Stimulated activated memory B cell treated with anti-CD40 and anti-IgM and Interleukin-4, amounts not matched to agents 10 μg/mL and 1 μg/mL and 100 μg/mL, for 72 hours (primary cell): ENCODE results near the gene SUFU.

Source experiments
- ATAC-seq: fragments of 150-1000 bp; cut with Tn5 transposase; 2 replicates; pipeline ENCODE4 v1.10.0; 2021
- H3K27ac Mint-ChIP-seq: one replicate; pipeline ENCODE4 v1.8.0; 2022; ENCODE audit warnings: mild to moderate bottlenecking, mixed read lengths
- H3K27me3 Mint-ChIP-seq: one replicate; pipeline ENCODE4 v1.8.0; 2022; ENCODE audit warnings: mixed read lengths
- H3K36me3 Mint-ChIP-seq: one replicate; pipeline ENCODE4 v1.8.0; 2022; ENCODE audit warnings: mixed read lengths
- H3K4me1 Mint-ChIP-seq: one replicate; pipeline ENCODE4 v1.8.0; 2022; ENCODE audit warnings: mixed read lengths
- H3K4me3 Mint-ChIP-seq: one replicate; pipeline ENCODE4 v1.8.0; 2022; ENCODE audit warnings: mild to moderate bottlenecking, moderate library complexity, mixed read lengths
- H3K9me3 Mint-ChIP-seq: one replicate; pipeline ENCODE4 v1.8.0; 2022; ENCODE audit warnings: mixed read lengths

SUFU gene

DNA sequence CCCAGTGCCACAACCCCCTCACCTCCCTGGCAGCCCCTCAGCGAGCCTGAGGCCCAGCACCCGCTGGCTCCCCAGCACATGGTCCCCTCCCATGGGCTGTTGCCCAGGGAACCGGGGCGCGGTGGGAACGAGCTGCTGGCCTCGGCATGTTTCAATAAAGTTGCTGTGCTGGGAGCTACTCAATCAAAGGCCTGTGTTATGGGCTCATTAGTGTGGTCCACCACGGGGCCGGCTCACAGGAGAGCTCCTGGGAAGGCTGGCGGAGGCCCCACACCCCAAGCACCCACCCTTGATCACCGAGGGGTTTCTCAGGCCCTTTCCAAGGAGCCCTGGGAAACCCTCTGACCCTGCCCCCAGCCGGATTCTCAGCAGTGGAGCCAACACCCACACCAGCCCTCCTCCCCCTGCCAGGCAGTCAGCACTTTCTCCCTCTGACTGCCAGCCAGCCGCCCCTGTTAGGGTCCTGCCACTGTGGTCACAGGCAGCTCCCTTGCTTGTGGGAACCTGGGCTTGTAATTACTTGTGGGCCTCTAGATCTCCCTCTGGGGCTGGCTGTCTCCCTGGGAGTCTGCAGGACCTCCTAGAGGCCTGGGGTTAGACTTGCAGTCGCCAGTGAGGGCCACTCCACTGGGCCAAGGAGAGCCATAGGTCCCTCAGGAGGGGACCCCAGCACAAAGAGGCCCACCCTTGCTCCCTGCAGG is 115.7 kb downstream of the SUFU start:
- H3K4me1 Mint-ChIP-seq: no peaks in the 10 kb centered on the region
- H3K36me3 Mint-ChIP-seq: peaks cover 36% of the 10 kb centered on the region
- no peaks in the 10 kb centered on the region for H3K27me3 Mint-ChIP-seq
- no peak overlapping the region for H3K27ac Mint-ChIP-seq
- no peak for ATAC-seq
- H3K4me3 Mint-ChIP-seq: no peak overlapping the region
- no peaks in the 10 kb centered on the region for H3K9me3 Mint-ChIP-seq

DNA sequence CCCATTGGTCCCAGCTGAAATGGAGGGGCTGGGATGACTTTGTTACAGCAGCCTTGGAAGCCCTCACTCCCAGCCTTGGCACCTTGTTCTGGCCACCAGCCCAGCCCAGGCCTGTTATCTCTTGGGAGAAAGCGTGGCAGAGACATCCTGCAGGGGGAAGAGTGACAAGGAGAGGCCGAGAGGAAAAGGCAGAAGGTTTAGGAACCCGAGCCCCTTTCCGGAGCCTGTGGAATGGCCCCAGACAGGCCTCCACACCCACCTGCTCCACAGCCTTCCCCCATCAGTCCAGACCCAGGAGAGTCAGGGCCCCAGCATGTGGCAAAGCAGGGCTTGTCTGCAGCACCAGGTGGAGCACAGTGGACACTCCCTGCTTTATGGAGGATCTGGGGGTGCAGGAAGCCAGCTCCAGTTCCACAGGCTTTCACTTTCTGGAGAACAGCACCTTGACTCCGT is 116.4 kb downstream of the SUFU start:
- H3K27me3 Mint-ChIP-seq: no peaks in the 10 kb centered on the region
- peaks cover 36% of the 10 kb centered on the region for H3K36me3 Mint-ChIP-seq
- H3K9me3 Mint-ChIP-seq: no peaks in the 10 kb centered on the region
- H3K27ac Mint-ChIP-seq: no peak overlapping the region
- H3K4me3 Mint-ChIP-seq: no peak overlapping the region
- ATAC-seq: no peak
- H3K4me1 Mint-ChIP-seq: peaks cover 6% of the 10 kb centered on the region

DNA sequence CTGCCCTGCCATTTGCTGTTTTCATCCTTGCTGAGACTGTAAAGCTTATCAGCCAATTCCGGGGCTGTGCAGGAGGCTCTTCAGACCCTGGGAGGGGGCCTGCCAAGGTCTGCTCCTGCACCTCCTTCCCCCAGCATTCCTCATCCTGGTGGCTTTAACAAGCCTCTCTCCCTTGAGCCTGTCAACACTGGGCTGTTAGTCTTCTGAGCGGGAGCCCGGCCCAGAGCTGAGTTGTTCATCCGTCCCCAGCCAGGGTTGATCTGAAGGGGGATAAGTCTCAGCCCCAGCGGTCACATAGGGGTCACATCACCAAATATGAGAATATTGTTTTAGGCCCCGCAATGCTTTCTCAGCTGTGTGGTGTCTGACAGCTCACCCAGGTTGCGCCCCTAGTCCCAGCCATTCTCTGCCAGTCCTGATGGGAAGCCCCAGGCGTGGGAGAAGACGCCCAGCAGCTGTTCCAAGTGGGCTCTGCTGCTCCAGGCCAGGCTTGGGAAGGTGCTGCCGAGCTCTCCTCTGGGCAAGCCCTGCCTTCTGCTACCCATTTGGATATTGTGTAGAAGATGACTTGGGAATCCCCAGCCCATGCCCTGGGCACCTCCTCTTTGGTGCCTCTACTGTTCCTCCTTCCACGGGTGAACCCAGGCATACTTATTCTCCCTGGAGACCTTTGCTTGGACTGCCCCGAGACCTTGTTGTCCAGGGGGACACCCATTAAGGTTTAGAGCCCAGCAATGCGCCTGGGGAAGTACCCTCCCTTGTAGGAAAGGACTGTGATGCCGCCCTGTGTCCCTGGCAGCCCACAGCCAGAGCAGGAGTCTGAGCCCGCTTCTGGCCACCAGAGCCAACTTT is 117.0 kb downstream of the SUFU start:
- Mint-ChIP-seq H3K9me3 (no peaks in the 10 kb centered on the region), H3K4me3 (no peak overlapping the region), H3K36me3 (peaks cover 36% of the 10 kb centered on the region), H3K27me3 (no peaks in the 10 kb centered on the region), H3K27ac (no peak overlapping the region), H3K4me1 (peaks cover 12% of the 10 kb centered on the region)
- no peak for ATAC-seq

GRCh38 chr10:102621443-102622325 is 117.9 kb downstream of the SUFU start:
- H3K27me3 Mint-ChIP-seq: no peaks in the 10 kb centered on the region
- H3K36me3 Mint-ChIP-seq: peaks cover 34% of the 10 kb centered on the region
- ATAC-seq: no peak
- H3K27ac Mint-ChIP-seq: no peak overlapping the region
- no peaks in the 10 kb centered on the region for H3K9me3 Mint-ChIP-seq
- H3K4me3 Mint-ChIP-seq: no peak overlapping the region
- peaks cover 18% of the 10 kb centered on the region for H3K4me1 Mint-ChIP-seq

- H3K4me1 Mint-ChIP-seq: peaks cover 18% of the 10 kb centered on the region
- no peaks in the 10 kb centered on the region for H3K9me3 Mint-ChIP-seq
- H3K4me3 Mint-ChIP-seq: no peak overlapping the region
- no peak overlapping the region for H3K27ac Mint-ChIP-seq
- H3K36me3 Mint-ChIP-seq: peaks cover 22% of the 10 kb centered on the region
- no peak for ATAC-seq
- no peaks in the 10 kb centered on the region for H3K27me3 Mint-ChIP-seq
Observed at GRCh38 chr10:102624094-102624493, 120.3 kb downstream of the SUFU start.

DNA sequence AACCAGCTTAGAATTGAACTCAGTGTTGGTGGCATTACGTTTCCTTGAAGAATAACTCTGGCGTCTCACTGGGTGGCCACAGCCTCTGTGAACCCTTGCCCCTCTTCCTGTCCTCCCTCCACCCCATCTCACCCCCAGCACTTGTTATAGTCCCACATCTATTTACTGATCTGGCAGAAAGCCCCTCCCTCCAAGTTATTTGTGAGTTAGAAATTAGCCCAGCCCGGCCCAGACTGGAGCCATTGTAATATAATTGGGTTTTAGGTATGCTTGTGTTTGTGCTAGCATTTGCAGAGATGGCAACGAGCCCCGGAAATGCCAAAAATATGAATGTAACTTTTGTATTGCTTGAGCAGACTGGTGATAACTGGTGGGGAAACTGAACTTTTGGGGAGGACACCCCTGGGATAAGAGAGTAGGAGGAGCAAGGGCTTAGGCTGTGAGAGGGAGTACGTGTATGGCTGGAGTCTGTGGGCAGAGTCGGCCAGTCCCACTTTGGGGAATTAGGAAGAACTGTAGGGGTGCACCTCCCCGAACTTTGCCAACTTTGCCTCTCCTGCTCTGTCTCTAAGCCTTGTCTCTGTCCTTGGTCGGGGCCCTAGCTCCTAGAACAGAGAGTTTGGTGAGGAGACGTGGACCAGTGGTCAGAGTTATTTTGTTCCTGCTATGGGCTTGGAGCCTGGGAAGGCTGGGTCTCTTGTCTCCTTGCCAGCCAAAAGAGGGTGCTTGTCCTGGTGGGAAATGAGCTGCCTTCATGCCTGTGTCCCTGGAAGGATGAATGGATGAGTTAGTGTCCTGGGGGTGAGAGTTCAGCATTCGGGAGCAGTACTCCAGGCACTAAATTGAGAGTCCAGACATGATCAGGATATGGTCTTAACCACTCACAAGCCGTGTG is 121.2 kb downstream of the SUFU start:
- Mint-ChIP-seq H3K27ac (no peak overlapping the region), H3K36me3 (peaks cover 13% of the 10 kb centered on the region), H3K27me3 (no peaks in the 10 kb centered on the region), H3K9me3 (no peaks in the 10 kb centered on the region), H3K4me1 (peaks cover 18% of the 10 kb centered on the region), H3K4me3 (no peak overlapping the region)
- no peak for ATAC-seq

GRCh38 chr10:102626026-102626685 is 122.4 kb downstream of the SUFU start:
- no peak overlapping the region for H3K27ac Mint-ChIP-seq
- H3K36me3 Mint-ChIP-seq: peaks cover 21% of the 10 kb centered on the region
- H3K9me3 Mint-ChIP-seq: no peaks in the 10 kb centered on the region
- H3K4me1 Mint-ChIP-seq: peaks cover 18% of the 10 kb centered on the region
- H3K4me3 Mint-ChIP-seq: no peak overlapping the region
- no peaks in the 10 kb centered on the region for H3K27me3 Mint-ChIP-seq
- no peak for ATAC-seq

DNA sequence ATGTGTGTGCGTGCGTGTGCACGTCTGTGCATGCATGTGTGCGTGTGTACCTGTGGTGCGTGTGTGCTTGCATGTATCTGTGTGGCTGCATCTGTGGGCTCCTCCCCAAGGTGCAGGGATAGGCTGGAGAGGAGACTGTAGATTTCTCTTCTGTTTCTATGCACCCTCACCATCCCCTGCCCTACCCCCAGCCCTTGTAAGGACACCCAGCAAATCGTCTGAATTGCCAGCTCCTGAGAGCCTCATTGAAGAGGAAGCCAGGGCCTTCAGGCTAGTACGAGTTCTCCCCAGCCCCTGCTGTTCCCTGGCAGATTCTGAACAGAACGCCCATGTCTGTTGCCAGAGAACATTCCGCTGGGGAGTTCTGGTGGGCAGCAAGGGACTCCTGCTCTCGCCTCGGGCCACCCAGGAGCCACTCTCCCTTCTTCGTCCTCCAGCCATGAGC is 123.5 kb downstream of the SUFU start:
- peaks cover 25% of the 10 kb centered on the region for H3K36me3 Mint-ChIP-seq
- peaks cover 20% of the 10 kb centered on the region for H3K4me1 Mint-ChIP-seq
- no peak overlapping the region for H3K27ac Mint-ChIP-seq
- no peaks in the 10 kb centered on the region for H3K9me3 Mint-ChIP-seq
- no peaks in the 10 kb centered on the region for H3K27me3 Mint-ChIP-seq
- no peak for ATAC-seq
- no peak overlapping the region for H3K4me3 Mint-ChIP-seq

DNA sequence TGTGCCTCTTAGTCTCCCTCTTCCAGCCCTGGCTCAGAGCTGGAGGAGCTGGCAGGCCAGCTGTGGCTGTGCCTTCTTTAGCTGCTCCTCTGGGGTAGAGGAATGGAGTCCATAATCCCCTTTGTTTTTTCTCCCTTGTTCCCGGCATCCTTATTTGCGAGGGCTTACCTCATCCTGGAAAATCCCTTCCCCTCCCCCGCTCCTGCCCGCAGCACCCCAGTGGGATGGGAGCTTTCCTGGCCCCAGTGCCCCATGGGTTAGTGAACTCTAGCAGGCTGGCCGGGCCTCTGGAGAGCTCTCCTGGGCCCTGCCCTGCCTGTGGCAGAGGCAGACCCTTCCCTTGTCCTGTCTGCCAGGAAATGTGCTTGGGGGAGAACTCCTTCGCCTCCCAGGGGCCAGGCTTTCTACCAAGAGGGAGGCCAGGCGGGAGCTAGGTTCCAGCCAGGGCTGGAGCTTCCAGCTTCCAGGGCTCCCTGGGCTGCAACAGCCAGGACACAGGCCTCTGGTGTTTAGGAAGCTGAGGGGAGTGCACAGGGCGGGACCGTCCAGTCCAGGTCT is 124.0 kb downstream of the SUFU start:
- no peak for ATAC-seq
- H3K27ac Mint-ChIP-seq: no peak overlapping the region

DNA sequence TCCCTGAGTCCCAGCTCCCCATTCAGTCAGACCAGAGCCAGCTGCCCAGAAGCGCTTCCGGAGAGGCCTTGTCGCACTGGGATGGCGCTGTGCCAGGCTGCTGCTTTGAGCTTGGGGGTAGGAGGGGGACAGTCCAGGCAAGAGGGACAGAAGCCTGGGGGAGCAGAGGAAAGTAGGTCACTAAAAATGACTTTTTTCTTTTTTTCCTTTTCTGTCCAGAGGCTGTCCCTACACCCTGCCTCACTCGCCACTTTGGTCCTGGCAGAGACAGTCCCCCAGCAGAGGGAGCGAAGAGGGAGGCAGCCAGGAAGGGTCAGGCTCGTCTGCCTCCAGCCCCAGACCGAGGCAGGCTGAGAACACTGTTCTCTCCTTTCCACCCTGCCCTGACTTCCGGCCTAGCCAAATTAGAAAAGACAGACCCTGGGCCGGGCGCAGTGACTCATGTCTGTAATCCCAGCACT is 124.7 kb downstream of the SUFU start:
- Mint-ChIP-seq H3K9me3 (no peaks in the 10 kb centered on the region), H3K36me3 (peaks cover 25% of the 10 kb centered on the region), H3K27me3 (no peaks in the 10 kb centered on the region), H3K4me1 (peaks cover 31% of the 10 kb centered on the region), H3K27ac (no peak overlapping the region), H3K4me3 (no peak overlapping the region)
- no peak for ATAC-seq

More for the DNA sequence above, 124.0 kb downstream of the SUFU start:
- no peaks in the 10 kb centered on the region for H3K27me3 Mint-ChIP-seq
- no peak overlapping the region for H3K4me3 Mint-ChIP-seq
- no peaks in the 10 kb centered on the region for H3K9me3 Mint-ChIP-seq
- H3K36me3 Mint-ChIP-seq: peaks cover 25% of the 10 kb centered on the region
- peaks cover 25% of the 10 kb centered on the region for H3K4me1 Mint-ChIP-seq

- Mint-ChIP-seq H3K9me3 (no peaks in the 10 kb centered on the region), H3K36me3 (peaks cover 25% of the 10 kb centered on the region), H3K27me3 (no peaks in the 10 kb centered on the region), H3K27ac (no peak overlapping the region), H3K4me3 (no peak overlapping the region), H3K4me1 (peaks cover 33% of the 10 kb centered on the region)
- no peak for ATAC-seq
Observed at GRCh38 chr10:102629661-102630614, 126.2 kb downstream of the SUFU start.

DNA sequence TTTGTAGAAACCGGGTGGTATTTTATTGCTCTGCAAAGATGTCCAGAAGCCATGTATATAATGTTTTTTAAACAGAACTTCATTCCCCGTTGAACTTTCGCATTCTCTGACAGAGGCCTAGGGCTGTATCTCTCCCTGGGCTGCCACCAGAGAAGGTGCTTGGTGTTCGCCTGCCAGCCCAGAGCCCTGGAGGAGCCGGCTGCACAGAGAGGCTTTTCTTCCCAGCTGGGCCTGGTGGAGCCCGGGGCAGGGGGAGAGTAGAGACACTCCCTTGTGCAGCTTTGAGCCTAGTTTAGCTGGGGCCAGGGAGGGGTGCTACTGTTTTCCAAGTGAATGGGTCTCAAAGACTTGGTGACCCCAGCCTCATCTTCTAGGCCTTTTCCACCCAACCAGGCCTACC is 126.9 kb downstream of the SUFU start:
- no peaks in the 10 kb centered on the region for H3K9me3 Mint-ChIP-seq
- peaks cover 25% of the 10 kb centered on the region for H3K36me3 Mint-ChIP-seq
- H3K4me1 Mint-ChIP-seq: peaks cover 33% of the 10 kb centered on the region
- no peaks in the 10 kb centered on the region for H3K27me3 Mint-ChIP-seq
- ATAC-seq: no peak
- H3K4me3 Mint-ChIP-seq: no peak overlapping the region
- no peak overlapping the region for H3K27ac Mint-ChIP-seq
